ENCODE results near the gene ITGAV. TPM values are rescaled to one million over a fixed set of nuclear protein-coding genes. Genes with fewer than 3 reads are reported as not detected.

Gene ITGAV
- total RNA-seq, 1 donor from 2014 or later, result 188 TPM

DNA sequence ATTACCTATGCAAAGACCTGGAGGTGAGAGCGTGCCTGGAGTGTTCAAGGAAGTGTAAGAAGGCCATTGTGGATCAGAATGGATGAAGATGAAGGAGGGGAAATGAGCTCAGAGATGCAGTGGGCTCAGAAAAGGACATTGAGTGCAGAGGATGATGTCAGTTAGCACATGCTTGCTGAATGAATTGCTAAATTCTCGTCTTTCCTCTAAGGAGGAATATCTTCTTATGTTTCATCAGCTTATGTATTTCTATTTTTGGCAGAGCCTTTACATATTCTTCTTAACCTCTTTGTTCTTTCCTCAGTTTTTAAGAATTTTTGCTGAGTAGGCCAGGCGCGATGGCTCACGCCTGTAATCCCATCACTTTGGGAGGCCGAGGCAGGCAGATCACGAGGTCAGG, 134.9 kb downstream of the ITGAV start:
- DNase-seq, result no peak

DNA sequence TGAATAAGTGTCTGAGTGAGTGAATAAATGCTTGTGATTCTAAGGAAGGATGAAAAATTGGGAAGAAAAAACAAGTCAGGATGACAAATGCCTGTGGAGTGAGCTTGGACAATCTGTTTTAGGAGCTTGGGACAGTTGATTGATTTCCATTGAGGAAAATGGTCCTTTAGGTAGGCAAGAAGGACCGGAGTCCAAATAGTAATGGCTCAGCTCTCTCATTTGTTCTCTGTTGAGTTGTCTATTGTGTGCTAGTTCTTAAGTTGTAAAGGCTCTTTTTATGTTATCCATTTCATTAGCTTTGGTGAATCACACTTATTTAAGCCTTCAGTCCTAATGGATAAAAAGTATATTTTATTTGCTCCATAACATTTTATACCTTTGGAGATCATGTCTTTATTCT, 135.9 kb downstream of the ITGAV start:
- no peak for DNase-seq

DNA sequence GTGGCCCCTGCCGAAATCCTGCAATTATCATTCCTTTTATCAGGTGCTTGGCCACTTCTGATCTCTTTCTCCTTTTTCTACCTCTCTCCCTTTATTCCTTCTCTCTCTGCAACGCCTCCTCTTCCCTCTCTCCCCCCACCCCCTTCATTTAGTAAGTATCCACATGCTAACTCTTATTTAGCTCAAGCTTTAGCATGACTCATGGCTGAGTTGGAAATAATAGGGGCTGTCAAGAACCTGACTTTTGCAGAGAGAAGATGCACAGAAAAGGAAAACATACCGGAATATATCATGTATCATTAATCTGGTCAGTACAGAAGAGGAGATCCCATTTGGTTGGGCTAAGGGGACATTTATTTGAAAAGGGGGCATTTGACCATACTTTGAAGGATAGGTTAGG, 137.1 kb downstream of the ITGAV start:
- no peak for DNase-seq

DNA sequence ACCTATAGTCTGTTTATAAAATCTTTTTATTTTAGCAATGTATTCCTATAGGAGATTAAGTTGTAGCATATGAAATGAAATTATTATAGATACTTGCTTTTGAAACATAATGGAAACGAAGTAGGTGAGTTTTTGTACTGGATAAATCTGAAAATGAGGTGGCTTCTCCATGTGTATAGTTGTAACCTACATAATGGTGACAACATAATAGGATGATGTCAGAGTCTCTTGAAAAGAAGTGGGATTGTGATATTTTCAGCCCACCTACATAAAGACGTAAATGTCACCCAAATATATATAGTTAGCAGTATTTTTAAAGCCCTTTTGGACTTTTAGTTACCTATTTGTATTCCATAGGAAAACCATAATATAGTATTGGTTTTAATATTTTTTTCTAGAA, 138.8 kb downstream of the ITGAV start:
- no peak for DNase-seq

Other genes starting within 250 kb of the ITGAV start
- gene ZC3H15, start 103.8 kb upstream of the ITGAV start, total RNA-seq, result 77.9 and 105 TPM in 2 replicates
- gene FAM171B, start 104.0 kb downstream of the ITGAV start, total RNA-seq, result 33.0 and 40.8 TPM in 2 replicates

All from dermis blood vessel endothelial cell (primary cell).